Measurements from ENCODE around the gene PVR. TPM values are rescaled to one million over a fixed set of nuclear protein-coding genes. Genes with fewer than 3 reads are reported as not detected.

The PVR gene
- polyA plus RNA-seq, 3 donors = 31.9 to 37.7 (median 34.1) TPM

- peak in 1 of 11 donors; percentile 43 for DNase-seq (ENCODE audit: extremely low read depth in 1 of 11, low read depth in 9 of 11, low spot score in 4 of 11)
Observed at GRCh38 chr19:44684892-44685863, 41.5 kb downstream of the PVR start.

- DNase-seq (ENCODE audit: extremely low read depth in 1 of 11, low read depth in 9 of 11, low spot score in 4 of 11) = no peak
Observed at GRCh38 chr19:44685877-44686276, 42.2 kb downstream of the PVR start.

GRCh38 chr19:44686896-44687295, 43.2 kb downstream of the PVR start:
- no peak for DNase-seq (ENCODE audit: extremely low read depth in 1 of 11, low read depth in 9 of 11, low spot score in 4 of 11)

GRCh38 chr19:44687888-44688287, 44.2 kb downstream of the PVR start:
- DNase-seq (ENCODE audit: extremely low read depth in 1 of 11, low read depth in 9 of 11, low spot score in 4 of 11) = no peak

GRCh38 chr19:44689290-44690130, 45.8 kb downstream of the PVR start:
- DNase-seq (ENCODE audit: extremely low read depth in 1 of 11, low read depth in 9 of 11, low spot score in 4 of 11) = peak in 9 of 11 donors; percentile 44 to 70 (median 61)

GRCh38 chr19:44690131-44690440, 46.4 kb downstream of the PVR start:
- no peak for DNase-seq (ENCODE audit: extremely low read depth in 1 of 11, low read depth in 9 of 11, low spot score in 4 of 11)

- DNase-seq (ENCODE audit: extremely low read depth in 1 of 11, low read depth in 9 of 11, low spot score in 4 of 11) = no peak
Observed at GRCh38 chr19:44692379-44692721, 48.6 kb downstream of the PVR start.

GRCh38 chr19:44694184-44694579, 50.5 kb downstream of the PVR start:
- DNase-seq (ENCODE audit: extremely low read depth in 1 of 11, low read depth in 9 of 11, low spot score in 4 of 11) = no peak

- DNase-seq (ENCODE audit: extremely low read depth in 1 of 11, low read depth in 9 of 11, low spot score in 4 of 11) = no peak
Observed at GRCh38 chr19:44696939-44697669, 53.4 kb downstream of the PVR start.

- no peak for DNase-seq (ENCODE audit: extremely low read depth in 1 of 11, low read depth in 9 of 11, low spot score in 4 of 11)
Observed at GRCh38 chr19:44697670-44698034, 53.9 kb downstream of the PVR start.

GRCh38 chr19:44698492-44699201, 54.9 kb downstream of the PVR start, which contains the start of gene CEACAM16:
Gene CEACAM16 (plus strand): TSS chr19:44699151. CDS start chr19:44701457, 2,306 bp downstream.
- no peak for DNase-seq (ENCODE audit: extremely low read depth in 1 of 11, low read depth in 9 of 11, low spot score in 4 of 11)

GRCh38 chr19:44700547-44700946, 56.8 kb downstream of the PVR start:
- DNase-seq (ENCODE audit: extremely low read depth in 1 of 11, low read depth in 9 of 11, low spot score in 4 of 11) = no peak

- no peak for DNase-seq (ENCODE audit: extremely low read depth in 1 of 11, low read depth in 9 of 11, low spot score in 4 of 11)
Observed at GRCh38 chr19:44701228-44701627, 57.5 kb downstream of the PVR start.

- no peak for DNase-seq (ENCODE audit: extremely low read depth in 1 of 11, low read depth in 9 of 11, low spot score in 4 of 11)
Observed at GRCh38 chr19:44702551-44703176, 59.0 kb downstream of the PVR start.

- no peak for DNase-seq (ENCODE audit: extremely low read depth in 1 of 11, low read depth in 9 of 11, low spot score in 4 of 11)
Observed at GRCh38 chr19:44703336-44704078, 59.8 kb downstream of the PVR start.

- DNase-seq (ENCODE audit: extremely low read depth in 1 of 11, low read depth in 9 of 11, low spot score in 4 of 11) = no peak
Observed at GRCh38 chr19:44704982-44705381, 61.3 kb downstream of the PVR start.

- DNase-seq (ENCODE audit: extremely low read depth in 1 of 11, low read depth in 9 of 11, low spot score in 4 of 11) = no peak
Observed at GRCh38 chr19:44705502-44706010, 61.8 kb downstream of the PVR start.

Data from renal cortex interstitium (tissue), 11 donors.